H1 (cell line): ENCODE data around the gene NUDT19. TPM values are rescaled to one million over a fixed set of nuclear protein-coding genes. Genes with fewer than 3 reads are reported as not detected.

Source experiments
- CTCF ChIA-PET: fragments of 300-600 bp; sonication (Branson Sonifier 250); formaldehyde crosslinking; loops from one replicate; lab custom pipeline; 2021; ENCODE audit not compliant: partially characterized antibody; lab: Charles Lee
- POLR2A ChIA-PET: fragments of 300-600 bp; sonication (Branson Sonifier 250); formaldehyde crosslinking; loops from one replicate; lab custom pipeline; 2021; ENCODE audit warnings: inconsistent platforms; ENCODE audit not compliant: partially characterized antibody; lab: Charles Lee
- DNase-seq, 2 experiments: peaks; one replicate each; pipeline versions ENCODE4 v3.0.0 to v3.0.0-alpha.2; 2010 to 2022; ENCODE audit warnings: low spot score in 2 of 2, low read depth in 1 of 2, mixed read lengths in 1 of 2
- FAIRE-seq: peaks from 2 replicates; lab custom pipeline; 2011; peaks lifted over from hg19 to GRCh38; lab: Jason Lieb, UNC
- H2AFZ ChIP-seq: 2 replicates; pipeline ENCODE4 v1.8.1; 2012; ENCODE audit warnings: low read length, inconsistent platforms
- H2AK5ac ChIP-seq: 2 replicates; pipeline ENCODE4 v1.6.1; 2013; ENCODE audit warnings: low read depth, low read length
- H2BK120ac ChIP-seq: replicated peaks from 2 replicates; pipeline ENCODE3; 2013; ENCODE audit warnings: low read depth, low read length, inconsistent platforms
- H2BK12ac ChIP-seq: 2 replicates; pipeline ENCODE4 v1.6.1; 2013; ENCODE audit warnings: low read depth, low read length
- H2BK15ac ChIP-seq: 2 replicates; pipeline ENCODE4 v1.6.1; 2013; ENCODE audit warnings: low read length
- H2BK20ac ChIP-seq: 2 replicates; pipeline ENCODE4 v1.6.1; 2013; ENCODE audit warnings: low read length
- H2BK5ac ChIP-seq: 2 replicates; pipeline ENCODE4 v1.6.1; 2013; ENCODE audit warnings: low read depth, low read length
- H3K14ac ChIP-seq: 2 replicates; pipeline ENCODE4 v1.6.1; 2013; ENCODE audit warnings: inconsistent platforms; ENCODE audit not compliant: insufficient read length
- H3K18ac ChIP-seq: 2 replicates; pipeline ENCODE4 v1.6.1; 2013; ENCODE audit warnings: low read length; ENCODE audit errors: extremely low read depth
- H3K23ac ChIP-seq: 2 replicates; pipeline ENCODE4 v1.6.1; 2013; ENCODE audit warnings: inconsistent platforms; ENCODE audit not compliant: insufficient read length
- H3K23me2 ChIP-seq: 2 replicates; pipeline ENCODE4 v1.6.1; 2013; ENCODE audit warnings: low read depth, low read length
- H3K27ac ChIP-seq: 2 replicates; pipeline ENCODE4 v1.6.1; 2011; ENCODE audit warnings: low read depth, low read length, inconsistent platforms
- H3K27me3 ChIP-seq, 4 experiments: replicated peaks in 1 of 4; 1 replicate in 1 of 4; 2 replicates in 3 of 4; pipeline versions ENCODE4 v1.6.1 to v1.8.1; 2011 to 2013; ENCODE audit warnings: low read length in 3 of 4, mild to moderate bottlenecking in 3 of 4, inconsistent platforms in 2 of 4, mixed read lengths in 2 of 4, moderate library complexity in 1 of 4; ENCODE audit not compliant: control insufficient read depth in 3 of 4, insufficient read depth in 3 of 4; ENCODE audit errors: extremely low read depth in 1 of 4
- H3K36me3 ChIP-seq, 4 experiments: 2 replicates each; pipeline versions ENCODE4 v1.6.1 to v1.8.1; 2011 to 2013; ENCODE audit warnings: mild to moderate bottlenecking in 4 of 4, low read length in 3 of 4, moderate library complexity in 2 of 4, control low read depth in 1 of 4, inconsistent platforms in 1 of 4; ENCODE audit not compliant: insufficient read depth in 4 of 4, control insufficient read depth in 2 of 4
- H3K4ac ChIP-seq: replicated peaks from 2 replicates; pipeline ENCODE3; 2013; ENCODE audit warnings: low read length, low read depth, mixed read lengths, inconsistent platforms; ENCODE audit not compliant: insufficient read length
- H3K4me1 ChIP-seq, 4 experiments: replicated peaks in 1 of 4; 1 replicate in 1 of 4; 2 replicates in 3 of 4; pipeline versions ENCODE4 v1.6.1 to v1.8.1; 2011 to 2013; ENCODE audit warnings: low read length in 3 of 4, inconsistent platforms in 2 of 4, mixed read lengths in 1 of 4; ENCODE audit not compliant: insufficient read depth in 4 of 4, control insufficient read depth in 3 of 4
- H3K4me2 ChIP-seq, 2 experiments: 2 replicates each; pipeline versions ENCODE4 v1.6.1 to v1.8.1; 2011 to 2013; ENCODE audit warnings: low read depth in 2 of 2, low read length in 2 of 2, control low read depth in 1 of 2, inconsistent platforms in 1 of 2, mild to moderate bottlenecking in 1 of 2; ENCODE audit not compliant: insufficient read depth in 1 of 2
- H3K4me3 ChIP-seq, 4 experiments: fragments of 200-600, 300-600 bp in 1 of 4; sonication (generic), shearing (Covaris generic), sonication (Bioruptor Twin) in 1 of 4; 2 replicates each; pipeline versions ENCODE4 v1.5.1 to v1.8.1; 2011 to 2016; ENCODE audit warnings: low read length in 4 of 4, low read depth in 3 of 4, control low read depth in 2 of 4, inconsistent platforms in 2 of 4, mild to moderate bottlenecking in 2 of 4, mixed read lengths in 1 of 4, moderate library complexity in 1 of 4; ENCODE audit not compliant: insufficient read depth in 2 of 4; ENCODE audit errors: extremely low read depth in 1 of 4
- H3K56ac ChIP-seq: replicated peaks from 2 replicates; pipeline ENCODE3; 2013; ENCODE audit warnings: low read depth, mild to moderate bottlenecking, mixed read lengths, low read length, inconsistent platforms; ENCODE audit not compliant: insufficient read length
- H3K79me1 ChIP-seq: 2 replicates; pipeline ENCODE4 v1.6.1; 2013; ENCODE audit warnings: low read depth, low read length, control low read depth
- H3K79me2 ChIP-seq, 2 experiments: 2 replicates each; pipeline versions ENCODE4 v1.6.1 to v1.8.1; 2012 to 2013; ENCODE audit warnings: low read length in 2 of 2, mild to moderate bottlenecking in 2 of 2, inconsistent platforms in 1 of 2; ENCODE audit not compliant: insufficient read depth in 2 of 2, control insufficient read depth in 1 of 2
- H3K9ac ChIP-seq, 4 experiments: replicated peaks in 1 of 4; 1 replicate in 1 of 4; 2 replicates in 3 of 4; pipeline versions ENCODE4 v1.6.1 to v1.8.1; 2011 to 2013; ENCODE audit warnings: low read depth in 3 of 4, low read length in 3 of 4, control low read depth in 2 of 4, mild to moderate bottlenecking in 2 of 4, moderate library complexity in 2 of 4, inconsistent platforms in 1 of 4; ENCODE audit errors: extremely low read depth in 1 of 4
- H3K9me3 ChIP-seq, 2 experiments: 2 replicates each; pipeline versions ENCODE4 v1.6.1 to v1.8.1; 2012 to 2013; ENCODE audit warnings: mild to moderate bottlenecking in 2 of 2, moderate library complexity in 2 of 2, control low read depth in 1 of 2, inconsistent platforms in 1 of 2, low read depth in 1 of 2, low read length in 1 of 2, mixed read lengths in 1 of 2; ENCODE audit not compliant: insufficient read depth in 2 of 2
- H4K20me1 ChIP-seq, 2 experiments: replicated peaks in 1 of 2; 2 replicates each; pipeline versions ENCODE3 to v1.8.1; 2011 to 2013; ENCODE audit warnings: inconsistent platforms in 2 of 2, low read length in 2 of 2, mild to moderate bottlenecking in 1 of 2; ENCODE audit not compliant: insufficient read depth in 2 of 2, control insufficient read depth in 1 of 2
- H4K5ac ChIP-seq: 2 replicates; pipeline ENCODE4 v1.6.1; 2013; ENCODE audit warnings: low read length, low read depth, mixed read lengths, inconsistent platforms; ENCODE audit not compliant: insufficient read length
- H4K8ac ChIP-seq: 2 replicates; pipeline ENCODE4 v1.8.0; 2013; ENCODE audit warnings: mild to moderate bottlenecking, moderate library complexity, low read length, inconsistent platforms; ENCODE audit not compliant: insufficient read depth; ENCODE audit errors: extremely low read depth
- H4K91ac ChIP-seq: replicated peaks from 2 replicates; pipeline ENCODE3; 2013; ENCODE audit warnings: low read length, mixed read lengths, inconsistent platforms; ENCODE audit not compliant: insufficient read length
- ATF3 ChIP-seq: IDR thresholded peaks from 2 replicates; pipeline ENCODE4 v1.6.1; 2011; ENCODE audit warnings: low read depth, mild to moderate bottlenecking, low read length; ENCODE audit not compliant: insufficient read depth
- BACH1 ChIP-seq: IDR thresholded peaks from 2 replicates; pipeline ENCODE4 v1.6.1; 2012; ENCODE audit warnings: low read length, improper control_type of control experiment
- CBX5 ChIP-seq: fragments of 300-800, 300-1000 bp; sonication (generic); IDR thresholded peaks from 2 replicates; pipeline ENCODE4 v1.7.1; 2016; ENCODE audit warnings: antibody characterized with exemption, low read length, low read depth
- CBX8 ChIP-seq: fragments of 300-800, 300-1000 bp; sonication (generic); IDR thresholded peaks from 2 replicates; pipeline ENCODE4 v1.7.1; 2016; ENCODE audit warnings: low read depth, low read length, borderline replicate concordance
- CEBPB ChIP-seq: IDR thresholded peaks from 2 replicates; pipeline ENCODE4 v1.6.1; 2012; ENCODE audit warnings: low read depth, low read length
- CHD2 ChIP-seq: IDR thresholded peaks from 2 replicates; pipeline ENCODE4 v1.6.1; 2012; ENCODE audit warnings: low read length, improper control_type of control experiment
- CTBP2 ChIP-seq: IDR thresholded peaks from 2 replicates; pipeline ENCODE4 v1.7.0; 2011; ENCODE audit warnings: borderline replicate concordance, mild to moderate bottlenecking, moderate library complexity, mixed read lengths, low read length; ENCODE audit not compliant: insufficient read depth, insufficient read length
- EZH2 ChIP-seq: fragments of 200-600 bp; sonication (generic); IDR thresholded peaks from 2 replicates; pipeline ENCODE4 v1.7.1; 2012; ENCODE audit warnings: low read depth, mild to moderate bottlenecking, moderate library complexity, low read length, inconsistent platforms; ENCODE audit not compliant: severe bottlenecking
- GTF2F1 ChIP-seq: IDR thresholded peaks from 2 replicates; pipeline ENCODE4 v1.6.1; 2012; ENCODE audit warnings: low read depth, low read length, improper control_type of control experiment, borderline replicate concordance
- JUN ChIP-seq: IDR thresholded peaks from 2 replicates; pipeline ENCODE4 v1.6.1; 2011; ENCODE audit warnings: low read depth, mild to moderate bottlenecking, improper control_type of control experiment, low read length
- KDM4A ChIP-seq: IDR thresholded peaks from one replicate; pipeline ENCODE4 v1.7.1; 2012; ENCODE audit warnings: low read depth, mild to moderate bottlenecking, moderate library complexity, low read length, inconsistent platforms; ENCODE audit not compliant: severe bottlenecking
- MAFK ChIP-seq: IDR thresholded peaks from 2 replicates; pipeline ENCODE4 v1.6.1; 2012; ENCODE audit warnings: low read depth, mild to moderate bottlenecking, improper control_type of control experiment, low read length
- NANOG ChIP-seq: IDR thresholded peaks from 2 replicates; pipeline ENCODE4 v1.6.1; 2011; ENCODE audit warnings: low read length, low read depth, mild to moderate bottlenecking, inconsistent platforms; ENCODE audit not compliant: insufficient read depth, poor library complexity, severe bottlenecking
- TAF1 ChIP-seq: IDR thresholded peaks from 2 replicates; pipeline ENCODE4 v1.6.1; 2011; ENCODE audit warnings: mild to moderate bottlenecking, low read depth, low read length
- WGBS, 2 experiments: shearing (Covaris generic) in 1 of 2; methylation state at CpG; one replicate each; pipeline versions ENCODE4 v1.1.6 to v1.1.7; 2013 to 2015; ENCODE audit warnings: low lambda C conversion rate in 2 of 2, mixed read lengths in 2 of 2, inconsistent platforms in 1 of 2, low coverage in 1 of 2, missing lambda C conversion rate in 1 of 2; ENCODE audit not compliant: insufficient replicate concordance in 2 of 2, insufficient coverage in 1 of 2, insufficient read length in 1 of 2; ENCODE audit errors: extremely low coverage in 1 of 2, missing lambda C conversion rate in 1 of 2; 5-methylcytosine and 5-hydroxymethylcytosine counted together
- polyA plus RNA-seq, 7 experiments: library from polyadenylated mRNA; depleted of rRNA in 3 of 7; stranded (reverse) in 5 of 7; unstranded in 2 of 7; fragments of >200 nt in 5 of 7; fragments of 200-250 nt in 2 of 7; gene quantifications; 1 replicate in 5 of 7; 2 replicates in 1 of 7; 4 replicates in 1 of 7; pipeline versions ENCODE4 v1.2.1 to v1.2.3, GENCODE V29; 2011 to 2013; ENCODE audit warnings: missing spikeins in 2 of 7, mixed read lengths in 2 of 7
- total RNA-seq: library from RNA; stranded (reverse); fragmentation: NEBNext Ultra II Directional; extraction: Animal tissue kit (Norgen Biotek cat#: 25700); gene quantifications from 2 replicates; pipeline ENCODE4 v1.2.1, GENCODE V29; 2021

NUDT19 gene
- total and polyA plus RNA-seq, 2 of the 8 experiments (the other 6 are each of a cell fraction or from before 2014, with no cell fraction given): 2.0 to 3.3 TPM

- peaks cover 2% of the 10 kb centered on the region; the same call in 1 of the 2 replicates for H3K23me2 ChIP-seq
- no peak overlapping the region for H3K18ac ChIP-seq
- ChIA-PET CTCF (no interaction called here), POLR2A (interaction anchor here (0.6 to 1.8 kb wide), 2 partner anchors 10 to 117 kb away, joined by 3 to 4 read pairs; no protein-coding TSS in a partner anchor)
- H2BK5ac ChIP-seq: no peak overlapping the region
- H3K23ac ChIP-seq: no peak overlapping the region
- H3K4ac ChIP-seq: no peak overlapping the region
- no peaks in the 10 kb centered on the region; a peak in 1 of 7 replicates for H3K4me1 ChIP-seq
- no peaks in the 10 kb centered on the region for H3K79me1 ChIP-seq
- no peak overlapping the region for H3K56ac ChIP-seq
- H3K4me3 ChIP-seq: no peak overlapping the region
- peaks cover 0 to 15% (median 4%) of the 10 kb centered on the region in 4 experiments; a peak in 5 of 7 replicates for H3K27me3 ChIP-seq
- no peak overlapping the region for H3K9ac ChIP-seq
- H2AFZ ChIP-seq: no peak overlapping the region
- no peak overlapping the region for H2AK5ac ChIP-seq
- H4K20me1 ChIP-seq: peaks cover 0 to 1% of the 10 kb centered on the region in 2 experiments
- 96% methylated on average over 3 of the region's 4 CpGs; no CpG with 5 or more reads in 1 of the 2 experiments for WGBS, 2 experiments
- FAIRE-seq (no peak), DNase-seq (no peak)
- no peak overlapping the region for H2BK20ac ChIP-seq
- no peaks in the 10 kb centered on the region for H3K36me3 ChIP-seq
- no peak overlapping the region for H3K27ac ChIP-seq
- no peak overlapping the region for H2BK15ac ChIP-seq
- TF ChIP-seq CHD2: no peak
- TF ChIP-seq TAF1: no peak
- TF ChIP-seq BACH1: no peak
- no peak for TF ChIP-seq EZH2
- TF ChIP-seq ATF3: no peak
- TF ChIP-seq JUN: no peak
- TF ChIP-seq CEBPB: no peak
- no peak for TF ChIP-seq MAFK
- TF ChIP-seq KDM4A: no peak
- TF ChIP-seq CBX5: no peak
- TF ChIP-seq GTF2F1: no peak
- no peak for TF ChIP-seq NANOG
- no peak for TF ChIP-seq CTBP2
- no peak for TF ChIP-seq CBX8
- H4K8ac ChIP-seq: no peak overlapping the region
- no peak overlapping the region for H4K5ac ChIP-seq
- H3K4me2 ChIP-seq: no peak overlapping the region
- no peak overlapping the region for H2BK120ac ChIP-seq
- H3K9me3 ChIP-seq: no peaks in the 10 kb centered on the region
- H3K14ac ChIP-seq: no peak overlapping the region
- no peak overlapping the region for H4K91ac ChIP-seq
- H2BK12ac ChIP-seq: no peak overlapping the region
- no peaks in the 10 kb centered on the region for H3K79me2 ChIP-seq
Measured at GRCh38 chr19:32687681-32688080, 3.9 kb upstream of the NUDT19 start.
